ENCODE results near the gene RYR2.

The RYR2 gene

GRCh38 chr1:237041795-237042525, at the start of gene RYR2:
Gene RYR2, plus strand, starts transcription at chr1:237042184. Its CDS starts 338 bp downstream, at chr1:237042522.
- no peak for TF ChIP-seq GATA2 (IDR thresholded peaks at IDR 0.05; ENCODE audit: low read depth, low read length)
- no peak for TF ChIP-seq GATA3 (IDR thresholded peaks at IDR 0.05; ENCODE audit: low read depth, low read length)

GRCh38 chr1:236992449-236992848, 49.5 kb upstream of the RYR2 start:
- TF ChIP-seq GATA3 (IDR thresholded peaks at IDR 0.05; ENCODE audit: low read depth, low read length) (no peak), GATA2 (IDR thresholded peaks at IDR 0.05; ENCODE audit: low read depth, low read length) (no peak)

GRCh38 chr1:236994450-236994849, 47.5 kb upstream of the RYR2 start:
- TF ChIP-seq GATA2 (IDR thresholded peaks at IDR 0.05; ENCODE audit: low read depth, low read length) (no peak), GATA3 (IDR thresholded peaks at IDR 0.05; ENCODE audit: low read depth, low read length) (no peak)

- TF ChIP-seq GATA2 (IDR thresholded peaks at IDR 0.05; ENCODE audit: low read depth, low read length) (no peak), GATA3 (IDR thresholded peaks at IDR 0.05; ENCODE audit: low read depth, low read length) (no peak)
Measured at GRCh38 chr1:236997361-236997760, 44.6 kb upstream of the RYR2 start.

GRCh38 chr1:236997882-236998281, 44.1 kb upstream of the RYR2 start:
- TF ChIP-seq GATA2 (IDR thresholded peaks at IDR 0.05; ENCODE audit: low read depth, low read length) (no peak), GATA3 (IDR thresholded peaks at IDR 0.05; ENCODE audit: low read depth, low read length) (no peak)

DNA sequence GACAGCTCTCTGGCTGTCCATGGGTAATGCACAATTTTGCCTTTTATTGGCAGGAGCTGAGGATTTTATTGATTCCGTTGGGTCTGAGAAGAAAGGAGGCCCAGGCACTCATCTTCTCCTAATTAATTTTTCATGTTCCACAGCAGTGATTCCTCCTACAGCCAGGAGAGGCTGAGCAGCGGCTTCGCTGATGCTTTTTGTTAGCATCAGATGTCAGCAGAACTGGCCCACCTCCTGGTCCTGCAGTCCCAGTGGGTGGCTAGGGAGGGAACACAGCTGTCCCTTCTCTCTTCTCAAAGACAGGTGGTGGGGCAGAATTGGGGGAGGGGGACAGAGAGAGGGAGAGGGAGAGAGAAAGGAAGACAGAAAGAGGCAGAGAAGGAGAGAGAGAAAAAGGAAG, 43.4 kb upstream of the RYR2 start:
- TF ChIP-seq GATA3 (IDR thresholded peaks at IDR 0.05; ENCODE audit: low read depth, low read length) (no peak), GATA2 (IDR thresholded peaks at IDR 0.05; ENCODE audit: low read depth, low read length) (no peak)

GRCh38 chr1:237000191-237000590, 41.8 kb upstream of the RYR2 start:
- no peak for TF ChIP-seq GATA2 (IDR thresholded peaks at IDR 0.05; ENCODE audit: low read depth, low read length)
- TF ChIP-seq GATA3 (IDR thresholded peaks at IDR 0.05; ENCODE audit: low read depth, low read length) = no peak

GRCh38 chr1:237003516-237003915, 38.5 kb upstream of the RYR2 start:
- TF ChIP-seq GATA3 (IDR thresholded peaks at IDR 0.05; ENCODE audit: low read depth, low read length) = no peak
- no peak for TF ChIP-seq GATA2 (IDR thresholded peaks at IDR 0.05; ENCODE audit: low read depth, low read length)

- no peak for TF ChIP-seq GATA3 (IDR thresholded peaks at IDR 0.05; ENCODE audit: low read depth, low read length)
- no peak for TF ChIP-seq GATA2 (IDR thresholded peaks at IDR 0.05; ENCODE audit: low read depth, low read length)
Measured at GRCh38 chr1:237004116-237004515, 37.9 kb upstream of the RYR2 start, which contains the start of gene MT1HL1. Gene MT1HL1, minus strand, starts transcription at chr1:237004441. Its CDS starts 69 bp downstream, at chr1:237004372.

DNA sequence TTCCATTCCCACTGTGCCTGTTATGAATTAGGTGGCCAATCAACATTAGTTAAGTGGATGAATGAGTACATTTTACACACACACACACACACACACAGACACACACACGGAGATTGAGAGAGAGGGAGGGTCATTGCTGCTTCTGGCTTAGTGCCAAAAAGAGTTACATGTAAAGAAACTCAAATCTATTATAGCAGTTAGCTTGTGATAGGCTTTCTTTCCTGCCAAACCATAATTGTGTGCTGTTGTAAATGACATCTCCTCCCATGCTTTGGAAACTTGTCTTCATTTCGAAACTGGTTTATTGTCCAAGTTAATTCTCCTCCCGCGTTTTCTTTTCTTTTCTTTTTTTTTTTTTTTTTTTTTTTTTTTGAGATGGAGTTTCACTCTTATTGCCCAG, 36.3 kb upstream of the RYR2 start:
- TF ChIP-seq GATA3 (IDR thresholded peaks at IDR 0.05; ENCODE audit: low read depth, low read length) (no peak), GATA2 (IDR thresholded peaks at IDR 0.05; ENCODE audit: low read depth, low read length) (no peak)

DNA sequence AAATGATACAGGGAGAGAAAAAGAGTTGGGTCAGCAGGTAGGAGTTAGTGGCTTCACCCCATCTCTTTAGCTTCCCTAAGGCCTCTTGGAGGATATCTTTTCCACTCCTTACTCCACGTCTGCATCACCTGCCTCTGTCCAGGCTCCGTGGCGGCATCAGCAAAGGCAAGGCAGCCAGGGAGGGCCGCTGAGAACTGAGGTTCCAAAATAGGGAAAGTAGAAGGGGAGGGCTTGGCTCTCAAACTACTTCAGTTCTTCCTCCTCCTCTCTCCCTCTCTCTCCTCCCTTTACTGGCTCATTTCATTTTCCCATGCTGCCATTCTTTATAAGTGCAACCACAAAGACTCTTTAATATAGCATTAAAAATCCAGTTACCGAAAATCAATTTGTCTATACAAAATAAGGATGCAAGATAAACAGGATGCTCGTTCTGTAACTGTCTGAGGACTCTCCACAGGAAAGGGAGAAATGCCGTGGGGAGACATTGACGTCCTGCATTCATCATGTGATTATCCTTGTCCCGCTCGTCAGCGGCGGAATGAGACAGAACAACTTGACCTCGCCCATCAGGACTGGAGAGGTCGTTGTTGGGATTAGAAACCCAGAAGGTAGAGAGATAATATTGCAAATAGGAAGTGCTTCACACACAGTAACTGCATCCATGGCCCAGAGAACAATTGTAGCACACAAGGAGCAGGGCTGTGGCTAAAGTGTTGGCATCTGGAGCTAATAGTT, 34.7 kb upstream of the RYR2 start:
- no peak for TF ChIP-seq GATA3 (IDR thresholded peaks at IDR 0.05; ENCODE audit: low read depth, low read length)
- no peak for TF ChIP-seq GATA2 (IDR thresholded peaks at IDR 0.05; ENCODE audit: low read depth, low read length)

GRCh38 chr1:237009611-237010010, 32.4 kb upstream of the RYR2 start:
- TF ChIP-seq GATA2 (IDR thresholded peaks at IDR 0.05; ENCODE audit: low read depth, low read length) (no peak), GATA3 (IDR thresholded peaks at IDR 0.05; ENCODE audit: low read depth, low read length) (no peak)

GRCh38 chr1:237011432-237011831, 30.6 kb upstream of the RYR2 start:
- no peak for TF ChIP-seq GATA2 (IDR thresholded peaks at IDR 0.05; ENCODE audit: low read depth, low read length)
- no peak for TF ChIP-seq GATA3 (IDR thresholded peaks at IDR 0.05; ENCODE audit: low read depth, low read length)

DNA sequence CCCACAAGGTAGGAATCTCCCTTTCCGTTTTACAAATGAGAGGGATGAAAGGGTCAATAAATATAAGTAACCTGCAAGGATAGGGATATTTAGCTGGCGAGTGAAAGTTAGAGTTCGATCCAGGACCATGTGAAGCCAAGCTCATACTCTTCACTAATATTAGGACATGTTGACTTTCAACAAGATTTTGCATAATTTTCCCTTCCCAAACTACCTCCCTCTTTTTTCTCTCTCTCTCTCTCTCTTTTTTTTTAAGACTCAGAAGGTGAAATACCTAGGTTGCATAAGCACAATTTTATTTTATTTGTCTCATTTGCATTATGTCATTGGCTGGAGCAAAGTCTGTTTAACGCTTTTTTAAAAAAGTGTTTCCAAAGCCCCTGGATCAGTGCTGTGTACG, 29.6 kb upstream of the RYR2 start:
- TF ChIP-seq GATA3 (IDR thresholded peaks at IDR 0.05; ENCODE audit: low read depth, low read length) (no peak), GATA2 (IDR thresholded peaks at IDR 0.05; ENCODE audit: low read depth, low read length) (no peak)

All from SH-SY5Y (cell line).